Measurements from ENCODE around the gene GLYATL3.

GLYATL3 gene

DNA sequence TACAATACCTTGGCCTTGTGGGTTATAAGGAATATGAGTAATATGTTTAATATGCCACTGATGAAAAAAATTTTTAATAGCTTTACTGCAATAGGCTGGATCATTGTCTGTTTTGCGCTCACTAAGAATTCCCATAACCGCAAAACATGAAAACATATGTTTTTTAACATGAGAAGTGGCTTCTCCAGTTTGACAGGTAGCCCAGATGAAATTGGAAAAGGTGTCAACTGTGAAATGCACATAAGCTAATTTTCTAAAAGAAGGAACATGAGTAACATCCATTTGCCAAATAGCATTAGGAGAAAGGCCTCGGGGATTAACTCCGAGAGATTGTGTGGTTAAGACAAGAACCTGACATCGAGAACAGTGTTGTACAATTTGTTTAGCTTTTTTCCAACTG is 4.9 kb downstream of the GLYATL3 start:
- TF ChIP-seq GATA3 (IDR thresholded peaks at IDR 0.05; ENCODE audit: low read depth, low read length) (no peak), GATA2 (IDR thresholded peaks at IDR 0.05; ENCODE audit: low read depth, low read length) (no peak)

DNA sequence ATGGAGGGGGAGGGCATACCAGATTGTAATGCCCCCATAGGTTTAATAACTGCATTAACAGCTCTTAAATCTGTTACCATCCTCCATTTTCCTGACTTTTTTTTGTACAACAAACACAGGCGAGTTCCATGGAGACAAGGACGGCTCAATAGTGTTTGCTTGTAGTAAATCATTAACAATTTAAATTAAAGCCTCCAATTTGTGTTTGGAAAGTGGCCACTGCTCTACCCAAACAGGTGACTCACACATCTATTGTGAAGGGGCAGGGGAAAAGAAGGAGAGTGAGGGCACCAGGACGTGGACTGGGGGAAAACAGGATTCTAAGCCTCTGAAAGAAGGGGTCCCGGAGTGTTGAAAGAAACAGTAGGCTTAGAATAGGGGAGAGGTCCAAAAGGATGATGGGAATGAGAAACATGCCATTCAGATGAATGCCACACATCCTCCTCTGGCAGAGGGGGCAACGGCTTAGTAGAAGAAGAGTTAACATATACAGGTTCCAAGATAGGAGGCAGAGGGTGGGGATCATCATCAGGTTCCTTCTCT is 6.9 kb downstream of the GLYATL3 start:
- no peak for TF ChIP-seq GATA3 (IDR thresholded peaks at IDR 0.05; ENCODE audit: low read depth, low read length)
- TF ChIP-seq GATA2 (IDR thresholded peaks at IDR 0.05; ENCODE audit: low read depth, low read length) = no peak

DNA sequence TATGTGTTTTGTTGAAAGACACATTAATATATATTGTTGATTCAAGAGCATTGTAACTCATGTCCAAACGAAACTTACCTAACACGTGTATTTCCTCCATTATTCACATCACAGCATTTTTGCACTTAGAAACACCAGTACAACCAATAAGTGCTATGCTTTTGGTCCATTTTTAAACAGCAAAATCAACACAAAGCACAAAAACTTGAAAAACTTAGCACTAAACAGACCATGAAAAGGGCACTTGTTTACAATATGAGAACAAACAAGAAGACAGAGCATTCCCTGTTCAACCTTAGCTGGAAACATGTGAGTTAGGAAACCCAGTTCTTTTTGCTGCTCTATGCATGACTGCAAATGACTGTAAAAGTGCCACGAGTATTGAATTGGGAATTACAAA is 9.6 kb downstream of the GLYATL3 start:
- no peak for TF ChIP-seq GATA3 (IDR thresholded peaks at IDR 0.05; ENCODE audit: low read depth, low read length)
- no peak for TF ChIP-seq GATA2 (IDR thresholded peaks at IDR 0.05; ENCODE audit: low read depth, low read length)

DNA sequence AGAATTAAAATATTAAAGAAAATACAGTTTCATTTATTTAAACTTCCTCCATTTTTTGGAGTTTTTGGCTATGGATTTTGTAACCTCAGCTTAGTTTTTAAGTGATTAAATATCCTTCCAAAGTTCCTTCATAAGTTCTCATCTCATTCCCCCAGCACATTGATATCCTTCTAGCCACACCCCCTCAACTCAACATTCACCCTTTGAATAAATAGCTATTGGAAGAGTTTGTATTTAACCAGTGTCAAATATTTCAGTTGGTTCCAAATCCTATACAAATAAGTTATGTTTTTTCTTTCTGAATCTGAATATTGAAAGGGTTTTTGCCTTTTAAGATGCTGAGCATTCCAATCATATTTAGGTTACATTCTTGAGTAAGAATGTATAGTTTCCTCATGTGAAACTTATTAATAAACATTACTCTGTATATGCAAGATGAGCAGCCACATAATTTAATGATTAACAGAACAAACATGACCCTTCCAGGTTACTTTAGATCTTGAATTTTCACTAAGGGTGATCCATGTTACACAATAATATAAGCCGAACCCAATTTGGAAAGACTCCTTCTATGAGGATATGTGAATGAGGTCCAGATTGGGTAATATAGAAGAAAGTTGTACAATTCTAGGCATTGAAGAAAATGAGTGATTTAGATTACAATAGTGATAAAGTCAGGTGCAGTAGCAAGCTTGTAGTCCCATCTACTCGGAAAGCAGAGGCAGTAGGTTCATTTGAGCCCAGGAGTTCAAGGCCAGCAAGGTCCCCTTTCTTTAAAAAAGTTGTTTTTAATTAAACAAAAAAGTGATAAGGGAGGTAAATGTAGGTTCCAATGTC is 13.6 kb downstream of the GLYATL3 start:
- TF ChIP-seq GATA3 (IDR thresholded peaks at IDR 0.05; ENCODE audit: low read depth, low read length) (no peak), GATA2 (IDR thresholded peaks at IDR 0.05; ENCODE audit: low read depth, low read length) (no peak)

DNA sequence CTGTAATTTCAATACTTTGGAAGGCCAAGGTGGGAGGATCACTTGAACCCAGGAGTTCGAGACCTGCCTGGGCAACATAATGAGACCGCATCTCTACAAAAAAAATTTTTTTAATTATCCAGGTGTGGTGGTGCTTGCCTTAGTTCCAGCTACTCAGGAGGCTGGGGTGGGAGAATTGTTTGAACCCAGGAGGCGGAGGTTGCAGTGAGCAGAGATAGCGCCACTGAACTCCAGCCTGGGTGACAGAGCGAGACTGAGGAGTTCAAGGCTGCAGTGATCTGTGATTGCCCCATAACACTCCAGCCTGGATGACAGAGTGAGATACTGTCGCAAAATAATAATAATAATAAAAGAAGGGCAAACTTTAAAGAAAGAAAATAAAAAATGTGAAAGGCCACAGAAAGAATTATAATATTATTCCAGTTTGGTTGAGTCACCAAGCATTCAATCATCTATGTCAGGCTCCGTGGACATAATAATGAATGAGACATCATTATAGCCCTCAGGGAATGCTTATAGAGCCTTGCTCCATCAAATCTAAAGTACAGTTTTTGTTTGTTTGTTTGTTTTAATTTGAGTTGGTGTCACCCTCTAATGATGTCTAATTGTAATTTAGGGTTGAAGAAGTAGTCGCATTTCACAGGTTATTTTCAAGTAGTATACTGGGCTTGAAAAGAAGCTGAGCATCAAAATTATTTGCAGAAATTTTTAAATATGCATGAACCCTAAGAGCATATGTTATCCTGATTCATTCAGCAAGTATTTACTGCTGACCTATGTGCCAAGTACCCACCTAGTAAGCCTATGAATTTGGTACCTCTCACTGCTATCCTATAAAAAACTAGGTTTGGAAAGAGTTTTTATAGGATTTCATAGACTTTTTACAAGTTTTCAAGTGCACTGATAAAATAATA is 15.1 kb downstream of the GLYATL3 start:
- TF ChIP-seq GATA3 (IDR thresholded peaks at IDR 0.05; ENCODE audit: low read depth, low read length) = no peak
- TF ChIP-seq GATA2 (IDR thresholded peaks at IDR 0.05; ENCODE audit: low read depth, low read length) = no peak

DNA sequence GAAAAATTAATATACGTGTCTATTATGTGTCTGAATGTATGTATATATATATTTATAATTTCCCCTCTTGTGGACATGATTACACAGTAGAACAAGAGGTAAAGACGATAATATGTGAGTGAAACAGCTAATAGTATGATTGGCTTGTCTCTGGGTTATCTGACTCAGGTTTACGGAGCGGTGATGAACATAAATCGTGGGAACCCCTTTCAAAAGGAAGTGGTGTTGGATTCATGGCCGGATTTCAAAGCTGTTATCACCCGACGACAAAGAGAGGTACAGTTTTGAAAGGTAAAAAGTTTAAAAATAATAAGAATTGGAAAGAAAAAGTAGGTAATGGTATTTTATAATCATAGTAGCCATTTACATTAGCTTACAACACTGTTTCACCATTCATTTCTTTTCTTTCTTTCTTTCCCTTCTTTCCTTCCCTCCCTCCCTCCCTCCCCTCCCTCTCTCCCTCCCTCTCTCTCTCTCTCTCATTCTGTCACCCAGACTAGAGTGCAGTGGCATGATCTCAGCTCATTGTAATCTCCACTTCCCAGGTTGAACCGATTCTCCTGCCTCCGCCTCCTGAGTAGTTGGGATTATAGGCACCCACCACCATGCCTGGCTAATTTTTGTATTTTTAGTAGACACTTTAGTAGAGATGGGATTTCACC is 15.9 kb downstream of the GLYATL3 start:
- TF ChIP-seq GATA3 (IDR thresholded peaks at IDR 0.05; ENCODE audit: low read depth, low read length) (no peak), GATA2 (IDR thresholded peaks at IDR 0.05; ENCODE audit: low read depth, low read length) (no peak)

DNA sequence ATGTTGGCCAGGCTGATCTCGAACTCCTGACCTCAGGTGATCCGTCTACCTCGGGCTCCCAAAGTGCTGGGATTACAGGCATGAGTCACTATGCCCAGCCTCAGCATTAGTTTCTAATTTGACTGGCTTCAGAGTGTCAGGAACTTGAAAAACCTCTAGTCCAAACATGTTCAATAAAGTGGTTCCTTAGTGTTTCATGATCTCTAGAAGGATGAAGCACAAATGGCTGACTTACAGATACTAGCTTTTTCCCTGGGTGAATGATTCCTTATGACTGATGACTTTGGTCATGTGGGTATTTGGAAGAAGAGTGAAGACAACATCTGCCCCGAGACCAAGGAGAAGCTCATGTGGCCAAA is 16.4 kb downstream of the GLYATL3 start:
- TF ChIP-seq GATA2 (IDR thresholded peaks at IDR 0.05; ENCODE audit: low read depth, low read length) (no peak), GATA3 (IDR thresholded peaks at IDR 0.05; ENCODE audit: low read depth, low read length) (no peak)

DNA sequence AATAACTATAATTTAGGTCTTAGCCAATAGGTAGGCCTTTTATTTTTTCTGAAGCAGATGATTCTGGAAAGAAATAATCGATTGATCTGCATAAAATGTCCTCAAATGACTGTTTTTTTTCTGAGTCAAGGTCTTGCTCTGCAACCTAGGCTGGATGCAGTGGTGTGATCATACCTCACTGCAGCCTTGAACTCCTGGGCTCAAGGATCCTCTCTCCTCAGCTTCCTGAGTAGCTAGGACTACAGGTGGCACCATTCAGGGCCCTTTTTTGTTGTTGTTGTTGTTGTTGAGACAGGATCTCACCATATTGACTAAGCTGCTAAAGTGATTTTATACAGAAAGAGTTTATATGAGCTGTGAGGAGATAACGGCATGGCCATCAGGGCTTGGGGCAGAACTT is 18.2 kb downstream of the GLYATL3 start:
- TF ChIP-seq GATA2 (IDR thresholded peaks at IDR 0.05; ENCODE audit: low read depth, low read length) = no peak
- no peak for TF ChIP-seq GATA3 (IDR thresholded peaks at IDR 0.05; ENCODE audit: low read depth, low read length)

DNA sequence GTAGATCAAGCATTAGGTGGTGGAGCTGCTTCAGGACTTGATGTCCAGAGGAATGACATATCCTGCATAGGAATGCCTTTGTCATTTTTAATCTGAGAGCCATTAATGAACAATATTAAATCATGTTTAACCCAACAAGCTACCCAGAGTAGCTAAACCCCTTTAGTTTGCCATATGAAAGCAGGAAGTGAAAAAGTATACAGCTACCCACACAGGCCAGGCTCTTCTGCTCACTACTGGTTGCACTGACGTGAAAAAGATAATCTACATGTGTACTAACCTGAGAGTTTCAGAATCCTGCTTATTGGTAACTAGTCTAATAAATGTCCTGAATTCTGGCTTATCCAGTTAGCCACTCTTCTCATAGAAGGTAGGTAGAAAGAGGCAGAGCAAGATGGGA is 19.9 kb downstream of the GLYATL3 start:
- no peak for TF ChIP-seq GATA3 (IDR thresholded peaks at IDR 0.05; ENCODE audit: low read depth, low read length)
- TF ChIP-seq GATA2 (IDR thresholded peaks at IDR 0.05; ENCODE audit: low read depth, low read length) = no peak

DNA sequence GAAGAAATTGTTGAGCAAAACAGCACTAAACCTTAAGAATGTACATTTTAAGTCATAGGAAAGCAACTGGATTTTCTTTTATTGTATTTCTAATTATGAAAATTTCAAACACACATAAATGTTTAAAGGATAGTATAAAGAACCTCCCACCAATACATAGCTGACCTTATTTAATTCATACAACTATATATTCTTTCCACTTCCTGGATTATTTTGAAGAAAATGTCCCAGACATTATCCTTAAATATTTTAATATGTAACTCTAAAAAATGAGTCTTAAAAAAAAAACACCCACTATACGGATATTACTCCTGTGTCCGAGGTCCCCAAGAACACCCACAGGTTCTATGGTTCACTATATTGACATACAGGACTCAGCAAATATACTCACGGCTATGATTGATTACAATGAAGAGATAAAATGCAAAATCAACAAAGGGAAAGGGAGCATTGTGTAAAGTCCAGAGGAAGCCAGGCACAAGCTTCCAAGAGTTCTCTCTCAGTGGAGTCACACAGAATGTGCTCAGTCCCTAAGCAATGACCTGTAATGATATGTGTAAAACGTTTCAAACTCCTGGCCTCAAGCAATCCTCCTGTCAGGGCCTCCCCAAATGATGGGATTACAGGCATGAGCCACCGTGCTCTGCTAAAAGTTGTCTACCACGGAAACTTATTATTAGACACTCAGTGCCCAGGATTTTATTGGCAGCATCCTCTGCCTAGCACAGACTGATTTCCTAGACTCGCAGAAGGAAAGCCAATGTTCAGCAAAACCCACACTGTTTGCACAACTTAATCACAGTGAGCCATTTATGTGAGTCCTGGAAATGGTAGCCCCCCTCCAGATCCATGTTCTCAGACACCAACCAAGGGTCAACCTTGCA is 23.2 kb downstream of the GLYATL3 start:
- no peak for TF ChIP-seq GATA2 (IDR thresholded peaks at IDR 0.05; ENCODE audit: low read depth, low read length)
- no peak for TF ChIP-seq GATA3 (IDR thresholded peaks at IDR 0.05; ENCODE audit: low read depth, low read length)

DNA sequence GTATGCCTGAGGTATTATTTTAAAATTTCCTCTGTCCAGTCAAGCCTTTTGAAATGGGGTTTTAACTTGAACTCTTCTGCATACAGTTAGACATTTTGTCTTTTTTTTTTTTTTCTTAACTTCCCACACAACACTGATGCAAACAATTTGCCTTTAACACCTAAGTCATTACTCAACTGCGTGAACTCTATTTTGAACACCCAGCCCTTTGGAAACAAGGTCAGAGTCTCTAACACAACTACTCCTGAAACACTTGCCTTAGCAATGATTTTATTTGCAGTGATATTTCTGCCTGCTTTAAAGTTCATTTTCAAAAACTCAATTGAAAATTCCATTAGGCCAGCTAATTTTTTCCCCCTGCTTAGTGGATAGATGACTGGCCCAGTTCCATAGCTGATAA is 24.2 kb downstream of the GLYATL3 start:
- TF ChIP-seq GATA2 (IDR thresholded peaks at IDR 0.05; ENCODE audit: low read depth, low read length) (no peak), GATA3 (IDR thresholded peaks at IDR 0.05; ENCODE audit: low read depth, low read length) (no peak)

DNA sequence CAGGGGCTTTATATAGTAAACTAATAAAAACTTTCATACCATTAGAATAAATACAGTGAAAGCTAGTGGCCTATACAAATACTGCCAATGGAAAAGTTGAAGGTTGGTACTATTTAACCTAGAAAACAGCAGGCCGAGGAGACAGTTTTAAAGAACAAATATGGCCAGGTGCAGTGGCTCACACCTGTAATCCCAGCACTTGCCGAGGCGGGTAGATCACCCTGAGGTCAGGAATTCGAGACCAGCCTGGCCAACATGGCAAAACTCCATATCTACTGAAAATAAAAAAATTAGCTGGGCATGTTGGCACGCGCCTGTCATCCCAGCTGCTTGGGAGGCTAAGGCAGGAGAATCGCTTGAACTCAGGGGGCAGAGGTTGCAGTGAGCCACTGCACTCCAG is 24.8 kb downstream of the GLYATL3 start:
- TF ChIP-seq GATA2 (IDR thresholded peaks at IDR 0.05; ENCODE audit: low read depth, low read length) = no peak
- TF ChIP-seq GATA3 (IDR thresholded peaks at IDR 0.05; ENCODE audit: low read depth, low read length) = no peak

DNA sequence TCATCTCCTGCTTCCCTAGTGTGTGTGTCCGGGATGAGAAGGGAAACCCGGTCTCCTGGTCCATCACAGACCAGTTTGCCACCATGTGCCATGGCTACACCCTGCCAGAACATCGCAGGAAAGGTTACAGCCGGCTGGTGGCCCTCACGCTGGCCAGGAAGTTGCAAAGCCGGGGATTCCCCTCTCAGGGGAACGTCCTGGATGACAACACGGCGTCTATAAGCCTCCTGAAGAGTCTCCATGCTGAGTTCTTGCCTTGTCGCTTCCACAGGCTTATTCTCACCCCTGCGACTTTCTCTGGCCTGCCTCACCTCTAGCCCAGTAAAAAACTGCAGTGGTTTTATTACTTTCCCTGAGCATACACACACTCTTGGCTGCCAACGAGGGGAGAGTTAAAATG is 26.9 kb downstream of the GLYATL3 start:
- no peak for TF ChIP-seq GATA3 (IDR thresholded peaks at IDR 0.05; ENCODE audit: low read depth, low read length)
- no peak for TF ChIP-seq GATA2 (IDR thresholded peaks at IDR 0.05; ENCODE audit: low read depth, low read length)

Measured in SH-SY5Y (cell line).